ENCODE results near the gene COPE.

COPE gene

GRCh38 chr19:18946918-18947317, 27.7 kb upstream of the COPE start:
- TF ChIP-seq CTCF (IDR thresholded peaks at IDR 0.05; ENCODE audit: low read depth, low read length, missing control alignments): no peak
- no peak for DNase-seq (ENCODE audit: extremely low read depth, low read depth)

GRCh38 chr19:18946335-18946734, 27.1 kb upstream of the COPE start:
- H3K4me3 ChIP-seq (replicated peaks; ENCODE audit: low read depth, low read length): no peak overlapping the region
- DNase-seq (ENCODE audit: extremely low read depth, low read depth): no peak
- no peak for TF ChIP-seq CTCF (IDR thresholded peaks at IDR 0.05; ENCODE audit: low read depth, low read length, missing control alignments)

More at GRCh38 chr19:18946918-18947317, 27.7 kb upstream of the COPE start:
- H3K4me3 ChIP-seq (replicated peaks; ENCODE audit: low read depth, low read length): no peak overlapping the region

- no peak overlapping the region for H3K4me3 ChIP-seq (replicated peaks; ENCODE audit: low read depth, low read length)
- no peak for TF ChIP-seq CTCF (IDR thresholded peaks at IDR 0.05; ENCODE audit: low read depth, low read length, missing control alignments)
- no peak for DNase-seq (ENCODE audit: extremely low read depth, low read depth)
Observed at GRCh38 chr19:18945297-18945696, 26.1 kb upstream of the COPE start.

GRCh38 chr19:18943465-18943864, 24.3 kb upstream of the COPE start:
- no peak overlapping the region for H3K4me3 ChIP-seq (replicated peaks; ENCODE audit: low read depth, low read length)
- TF ChIP-seq CTCF (IDR thresholded peaks at IDR 0.05; ENCODE audit: low read depth, low read length, missing control alignments): no peak
- DNase-seq (ENCODE audit: extremely low read depth, low read depth): no peak

GRCh38 chr19:18942692-18943091, 23.5 kb upstream of the COPE start:
- DNase-seq (ENCODE audit: extremely low read depth, low read depth): no peak
- no peak for TF ChIP-seq CTCF (IDR thresholded peaks at IDR 0.05; ENCODE audit: low read depth, low read length, missing control alignments)
- no peak overlapping the region for H3K4me3 ChIP-seq (replicated peaks; ENCODE audit: low read depth, low read length)

GRCh38 chr19:18941628-18942354, 22.6 kb upstream of the COPE start:
- DNase-seq (ENCODE audit: extremely low read depth, low read depth): no peak
- H3K4me3 ChIP-seq (replicated peaks; ENCODE audit: low read depth, low read length): peak overlapping the region; percentile 22

More at GRCh38 chr19:18941628-18942354, 22.6 kb upstream of the COPE start:
- no peak for TF ChIP-seq CTCF (IDR thresholded peaks at IDR 0.05; ENCODE audit: low read depth, low read length, missing control alignments)

All from HFF-Myc (cell line).